Testis (tissue), 3 donors: Measurements from ENCODE around the gene TWF2. TPM values are rescaled to one million over a fixed set of nuclear protein-coding genes. Genes with fewer than 3 reads are reported as not detected.

Experiments used
- DNase-seq: peaks from one replicate; pipeline ENCODE4 v3.0.0-alpha.2; 2019
- H3K27ac ChIP-seq, 2 donors: fragments of 200-600 bp; sonication (generic); one replicate each; pipeline ENCODE4 v1.5.1; 2019
- H3K27me3 ChIP-seq: fragments of 200-600 bp; sonication (generic); one replicate; pipeline ENCODE4 v1.5.1; 2019
- H3K36me3 ChIP-seq: fragments of 200-600 bp; sonication (generic); one replicate; pipeline ENCODE4 v1.5.1; 2017; ENCODE audit warnings: low read depth; ENCODE audit errors: missing control alignments
- H3K4me1 ChIP-seq: fragments of 200-600 bp; sonication (generic); one replicate; pipeline ENCODE4 v1.5.1; 2019
- H3K4me3 ChIP-seq, 2 donors: fragments of 200-600 bp; sonication (generic); one replicate each; pipeline ENCODE4 v1.5.1; 2017 to 2019
- H3K9me3 ChIP-seq: fragments of 200-600 bp; sonication (generic); one replicate; pipeline ENCODE4 v1.5.1; 2017
- CTCF ChIP-seq, 3 experiments: fragments of 450-650 bp in 2 of 3; fragments of 200-600 bp in 1 of 3; sonication (generic) in 1 of 3; IDR thresholded peaks; one replicate each; pipeline ENCODE4 v1.5.1; 2016 to 2019; ENCODE audit warnings: antibody characterized with exemption in 3 of 3, mild to moderate bottlenecking in 2 of 3, moderate library complexity in 1 of 3
- POLR2A ChIP-seq: fragments of 450-650 bp; IDR thresholded peaks from one replicate; pipeline ENCODE4 v1.6.1; 2017; ENCODE audit warnings: antibody characterized with exemption, mild to moderate bottlenecking, moderate library complexity
- WGBS, 2 donors: methylation state at CpG; one replicate each; pipeline ENCODE4 v1.1.5; 2018; 5-methylcytosine and 5-hydroxymethylcytosine counted together
- intact Hi-C: fragments of 100-400 bp; cut with DNase I; formaldehyde crosslinking; loops from one replicate; pipeline ENCODE4 v1.15.1; 2023; ENCODE audit warnings: low total_unique reads
- polyA plus RNA-seq: library from polyadenylated mRNA; stranded (reverse); fragments of 350-450 nt; fragmentation: Illumina TruSeq; extraction: RNeasy Lipid Tissue Mini Kit (QIAGEN cat#74804); gene quantifications from one replicate; pipeline ENCODE4 v1.2.3, GENCODE V29; 2014; ENCODE audit warnings: low read depth, low replicate concordance; ENCODE audit not compliant: insufficient read depth
- total RNA-seq, 2 donors: library from RNA; depleted of rRNA; stranded (reverse); fragments of >200 nt; gene quantifications; one replicate each; pipeline ENCODE4 v1.2.3, GENCODE V29; 2016

The TWF2 gene
- total and polyA plus RNA-seq, 3 donors from 2014 or later = 30.0 to 58.1 (median 36.5) TPM

- peaks cover 33% of the 10 kb centered on the region for H3K4me1 ChIP-seq
- 73 to 75% methylated on average over 8 of the region's 8 CpGs for WGBS, 2 donors
- no peaks in the 10 kb centered on the region for H3K36me3 ChIP-seq
- peak overlapping the region; percentile 64 to 68 for H3K27ac ChIP-seq
- no peaks in the 10 kb centered on the region for H3K9me3 ChIP-seq
- no peaks in the 10 kb centered on the region for H3K27me3 ChIP-seq
- TF ChIP-seq CTCF (IDR thresholded peaks at IDR 0.05) (no peak), POLR2A (no peak)
- intact Hi-C loops = no loop called here
- H3K4me3 ChIP-seq = no peak overlapping the region
- no peak for DNase-seq
Observed at GRCh38 chr3:52281981-52282801, 43.2 kb upstream of the TWF2 start.

DNA sequence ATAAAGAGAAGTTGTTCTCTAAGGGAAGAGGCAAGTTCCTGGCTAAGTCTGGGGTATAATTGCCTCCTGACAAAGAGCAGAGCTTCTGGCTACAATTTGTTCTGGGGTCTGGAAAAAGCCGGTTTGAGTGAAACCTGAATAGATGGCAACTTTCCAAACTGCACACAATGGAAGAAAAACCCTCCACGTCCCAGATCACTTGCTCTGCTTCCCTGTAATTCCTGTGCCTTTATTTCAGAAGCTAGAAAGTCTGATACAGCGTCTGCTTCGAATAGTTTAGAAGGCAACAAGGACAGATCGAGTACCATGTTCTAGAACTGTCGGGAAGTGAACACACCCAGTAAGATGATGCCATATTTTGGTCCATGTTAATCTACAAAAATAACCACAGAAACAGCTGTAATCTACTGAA is 41.1 kb upstream of the TWF2 start:
- Histone ChIP-seq H3K4me3 (no peak overlapping the region), H3K27ac (peak overlapping the region; percentile 88 to 99), H3K9me3 (no peaks in the 10 kb centered on the region), H3K27me3 (no peaks in the 10 kb centered on the region), H3K4me1 (peaks cover 42% of the 10 kb centered on the region), H3K36me3 (no peaks in the 10 kb centered on the region)
- TF ChIP-seq CTCF (IDR thresholded peaks at IDR 0.05) (no peak), POLR2A (no peak)
- WGBS, 2 donors = 11 to 17% methylated on average over 6 of the region's 6 CpGs
- intact Hi-C loops = no loop called here
- no peak for DNase-seq

DNA sequence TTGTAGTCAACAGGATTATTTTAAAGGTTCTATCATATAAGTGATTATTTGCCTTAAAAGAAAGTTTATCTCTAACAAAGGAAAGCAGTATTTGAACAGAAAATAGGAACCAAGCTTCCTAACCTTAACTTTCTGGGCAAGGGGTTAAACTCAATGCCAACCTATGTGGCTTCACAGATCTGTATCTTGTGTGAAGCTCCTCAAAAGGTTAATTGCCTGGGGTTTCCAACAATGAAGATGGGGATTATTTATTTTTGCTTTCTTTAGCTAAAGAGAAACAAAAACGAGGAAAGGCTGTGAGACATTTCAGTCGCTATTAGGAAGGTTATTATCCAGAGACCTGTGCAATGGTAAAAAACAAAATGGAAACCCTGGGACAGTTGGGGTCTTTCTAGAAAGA is 40.6 kb upstream of the TWF2 start:
- H3K27me3 ChIP-seq = no peaks in the 10 kb centered on the region
- intact Hi-C loops = no loop called here
- no peak overlapping the region for H3K4me3 ChIP-seq
- H3K36me3 ChIP-seq = no peaks in the 10 kb centered on the region
- H3K4me1 ChIP-seq = peaks cover 42% of the 10 kb centered on the region
- no peak for TF ChIP-seq POLR2A
- TF ChIP-seq CTCF (IDR thresholded peaks at IDR 0.05) = no peak
- H3K9me3 ChIP-seq = no peaks in the 10 kb centered on the region
- H3K27ac ChIP-seq = peak overlapping the region; percentile 88 to 99
- WGBS, 2 donors = 15 to 16% methylated on average over 2 of the region's 2 CpGs
- no peak for DNase-seq

DNA sequence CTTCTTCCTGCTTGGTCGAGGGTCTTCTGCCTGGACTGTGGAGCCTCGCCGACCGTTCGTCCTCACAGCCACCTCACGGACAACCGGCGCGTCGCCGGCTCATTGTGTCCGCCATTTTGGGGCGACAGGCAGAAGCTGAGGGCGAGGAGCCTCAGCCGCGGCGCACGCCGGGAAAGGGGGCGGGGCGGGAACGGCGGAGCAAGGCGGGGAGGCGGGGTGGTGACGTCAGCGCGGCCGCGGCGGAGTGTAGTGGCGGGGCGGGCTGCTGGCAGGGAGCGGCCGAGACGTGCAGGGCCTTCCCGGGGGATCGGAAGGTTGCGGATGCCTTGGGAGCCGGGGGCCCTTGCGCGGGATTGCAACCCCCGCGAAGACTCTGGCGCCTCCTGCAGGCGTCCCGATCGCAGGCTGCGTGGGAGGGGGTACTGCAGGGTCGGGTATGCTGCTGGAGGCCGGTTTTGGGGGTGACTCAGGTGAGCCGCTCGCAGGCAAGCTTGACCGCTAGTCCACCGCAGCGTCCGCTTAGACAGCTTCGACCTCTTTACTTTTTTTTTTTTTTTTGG is 39.6 kb upstream of the TWF2 start, which contains the start of gene WDR82:
TSS of gene WDR82 (minus strand) at position 140 of the 560 bp plus-strand sequence. CDS start 288 bp downstream, outside the sequence.
- Histone ChIP-seq H3K36me3 (peaks cover 4% of the 10 kb centered on the region), H3K9me3 (no peaks in the 10 kb centered on the region), H3K27me3 (no peaks in the 10 kb centered on the region), H3K4me1 (peaks cover 42% of the 10 kb centered on the region), H3K27ac (peak within 1 kb of the TSS; percentile 88 to 99), H3K4me3 (peak within 1 kb of the TSS; percentile 71 to 86)
- peak; percentile 76 for TF ChIP-seq POLR2A
- TF ChIP-seq CTCF (IDR thresholded peaks at IDR 0.05) = peak; percentile 13 to 42 (median 23)
- 0 to 1% methylated on average over 16 to 58 of the region's 58 CpGs for WGBS, 2 donors
- intact Hi-C loops = no loop called here
- peak; percentile 98 for DNase-seq
